ENCODE data around the gene GSK3B. TPM values are rescaled to one million over a fixed set of nuclear protein-coding genes. Genes with fewer than 3 reads are reported as not detected.

Gene GSK3B
- total and polyA plus RNA-seq, 10 of the 15 experiments (the other 5 are each of a cell fraction or from before 2014, with no cell fraction given): 8.5 to 49.8 (median 25.5) TPM

DNA sequence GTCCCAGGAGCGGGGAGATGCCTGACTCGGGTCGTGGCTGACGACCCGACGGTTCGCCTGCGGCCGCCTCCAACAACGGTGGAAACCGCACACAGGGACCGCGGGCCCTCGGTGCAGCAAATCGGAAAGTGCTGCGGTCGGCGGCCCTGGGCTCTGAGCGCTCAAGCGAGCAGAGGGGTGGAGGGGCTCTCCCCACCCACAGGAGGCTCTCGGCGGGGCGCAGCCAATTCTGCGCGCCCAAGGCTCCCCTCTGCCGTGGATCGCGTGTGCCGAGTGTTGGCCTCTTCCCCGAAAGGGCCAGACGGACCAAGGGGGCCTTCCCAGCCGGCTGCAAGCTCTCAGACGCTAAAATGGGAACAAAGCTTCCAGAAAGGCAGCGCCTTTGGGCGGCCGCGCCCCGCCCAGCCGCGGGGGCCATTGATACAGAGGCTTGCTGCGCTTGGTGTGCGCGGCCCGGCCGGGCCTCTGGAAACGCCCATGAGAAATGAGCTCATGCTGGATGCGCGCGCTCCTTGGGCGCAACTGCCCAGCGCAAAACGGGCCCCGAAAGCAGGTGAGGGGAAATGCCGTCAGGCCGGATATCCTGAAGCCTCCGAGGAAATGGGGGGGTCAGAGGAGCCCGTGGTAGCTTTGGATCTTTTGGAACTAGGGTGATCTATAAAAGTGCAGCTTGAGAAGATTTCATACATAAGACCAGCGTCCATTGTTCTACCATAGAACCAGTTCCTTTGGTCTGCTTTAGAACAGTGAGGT lies 1.2 kb upstream of the GSK3B start (continued):
- TF ChIP-seq IRF4 (IDR thresholded peaks at IDR 0.05; ENCODE audit: low read depth, low read length) (peak; percentile 24; the same call in 1 of the 2 replicates), ZBTB4 (CRISPR knock-in tag; IDR thresholded peaks at IDR 0.05) (no peak), CBX3 (IDR thresholded peaks at IDR 0.05; ENCODE audit: borderline replicate concordance, low read depth) (no peak), SKIL (IDR thresholded peaks at IDR 0.05; ENCODE audit: low read depth, poor library complexity, severe bottlenecking) (no peak), MYC (IDR thresholded peaks at IDR 0.05; ENCODE audit: insufficient read depth, insufficient read length, insufficient replicate concordance, low read length, severe bottlenecking) (no peak), ZNF24 (IDR thresholded peaks at IDR 0.05) (no peak), IKZF2 (IDR thresholded peaks at IDR 0.05) (peak; percentile 64 to 87; a peak in 3 of 4 replicates), MXI1 (IDR thresholded peaks at IDR 0.05; ENCODE audit: low read depth, low read length) (peak; percentile 76; the same call in 1 of the 2 replicates), YY1 (IDR thresholded peaks at IDR 0.05; ENCODE audit: low read depth, low read length) (peak; percentile 94), PAX5 (IDR thresholded peaks at IDR 0.05; ENCODE audit: borderline replicate concordance, low read depth, low read length) (peak; percentile 98), E2F4 (IDR thresholded peaks at IDR 0.05; ENCODE audit: low read depth, low read length) (no peak)
- TF ChIP-seq, protein P1, sequence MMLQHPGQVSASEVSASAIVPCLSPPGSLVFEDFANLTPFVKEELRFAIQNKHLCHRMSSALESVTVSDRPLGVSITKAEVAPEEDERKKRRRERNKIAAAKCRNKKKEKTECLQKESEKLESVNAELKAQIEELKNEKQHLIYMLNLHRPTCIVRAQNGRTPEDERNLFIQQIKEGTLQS (IDR thresholded peaks at IDR 0.05; ENCODE audit: borderline replicate concordance, extremely low read depth, low read depth, low read length): no peak
- TF ChIP-seq, protein P2, sequence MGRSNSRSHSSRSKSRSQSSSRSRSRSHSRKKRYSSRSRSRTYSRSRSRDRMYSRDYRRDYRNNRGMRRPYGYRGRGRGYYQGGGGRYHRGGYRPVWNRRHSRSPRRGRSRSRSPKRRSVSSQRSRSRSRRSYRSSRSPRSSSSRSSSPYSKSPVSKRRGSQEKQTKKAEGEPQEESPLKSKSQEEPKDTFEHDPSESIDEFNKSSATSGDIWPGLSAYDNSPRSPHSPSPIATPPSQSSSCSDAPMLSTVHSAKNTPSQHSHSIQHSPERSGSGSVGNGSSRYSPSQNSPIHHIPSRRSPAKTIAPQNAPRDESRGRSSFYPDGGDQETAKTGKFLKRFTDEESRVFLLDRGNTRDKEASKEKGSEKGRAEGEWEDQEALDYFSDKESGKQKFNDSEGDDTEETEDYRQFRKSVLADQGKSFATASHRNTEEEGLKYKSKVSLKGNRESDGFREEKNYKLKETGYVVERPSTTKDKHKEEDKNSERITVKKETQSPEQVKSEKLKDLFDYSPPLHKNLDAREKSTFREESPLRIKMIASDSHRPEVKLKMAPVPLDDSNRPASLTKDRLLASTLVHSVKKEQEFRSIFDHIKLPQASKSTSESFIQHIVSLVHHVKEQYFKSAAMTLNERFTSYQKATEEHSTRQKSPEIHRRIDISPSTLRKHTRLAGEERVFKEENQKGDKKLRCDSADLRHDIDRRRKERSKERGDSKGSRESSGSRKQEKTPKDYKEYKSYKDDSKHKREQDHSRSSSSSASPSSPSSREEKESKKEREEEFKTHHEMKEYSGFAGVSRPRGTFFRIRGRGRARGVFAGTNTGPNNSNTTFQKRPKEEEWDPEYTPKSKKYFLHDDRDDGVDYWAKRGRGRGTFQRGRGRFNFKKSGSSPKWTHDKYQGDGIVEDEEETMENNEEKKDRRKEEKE (IDR thresholded peaks at IDR 0.05): no peak
- TF ChIP-seq, protein P3, sequence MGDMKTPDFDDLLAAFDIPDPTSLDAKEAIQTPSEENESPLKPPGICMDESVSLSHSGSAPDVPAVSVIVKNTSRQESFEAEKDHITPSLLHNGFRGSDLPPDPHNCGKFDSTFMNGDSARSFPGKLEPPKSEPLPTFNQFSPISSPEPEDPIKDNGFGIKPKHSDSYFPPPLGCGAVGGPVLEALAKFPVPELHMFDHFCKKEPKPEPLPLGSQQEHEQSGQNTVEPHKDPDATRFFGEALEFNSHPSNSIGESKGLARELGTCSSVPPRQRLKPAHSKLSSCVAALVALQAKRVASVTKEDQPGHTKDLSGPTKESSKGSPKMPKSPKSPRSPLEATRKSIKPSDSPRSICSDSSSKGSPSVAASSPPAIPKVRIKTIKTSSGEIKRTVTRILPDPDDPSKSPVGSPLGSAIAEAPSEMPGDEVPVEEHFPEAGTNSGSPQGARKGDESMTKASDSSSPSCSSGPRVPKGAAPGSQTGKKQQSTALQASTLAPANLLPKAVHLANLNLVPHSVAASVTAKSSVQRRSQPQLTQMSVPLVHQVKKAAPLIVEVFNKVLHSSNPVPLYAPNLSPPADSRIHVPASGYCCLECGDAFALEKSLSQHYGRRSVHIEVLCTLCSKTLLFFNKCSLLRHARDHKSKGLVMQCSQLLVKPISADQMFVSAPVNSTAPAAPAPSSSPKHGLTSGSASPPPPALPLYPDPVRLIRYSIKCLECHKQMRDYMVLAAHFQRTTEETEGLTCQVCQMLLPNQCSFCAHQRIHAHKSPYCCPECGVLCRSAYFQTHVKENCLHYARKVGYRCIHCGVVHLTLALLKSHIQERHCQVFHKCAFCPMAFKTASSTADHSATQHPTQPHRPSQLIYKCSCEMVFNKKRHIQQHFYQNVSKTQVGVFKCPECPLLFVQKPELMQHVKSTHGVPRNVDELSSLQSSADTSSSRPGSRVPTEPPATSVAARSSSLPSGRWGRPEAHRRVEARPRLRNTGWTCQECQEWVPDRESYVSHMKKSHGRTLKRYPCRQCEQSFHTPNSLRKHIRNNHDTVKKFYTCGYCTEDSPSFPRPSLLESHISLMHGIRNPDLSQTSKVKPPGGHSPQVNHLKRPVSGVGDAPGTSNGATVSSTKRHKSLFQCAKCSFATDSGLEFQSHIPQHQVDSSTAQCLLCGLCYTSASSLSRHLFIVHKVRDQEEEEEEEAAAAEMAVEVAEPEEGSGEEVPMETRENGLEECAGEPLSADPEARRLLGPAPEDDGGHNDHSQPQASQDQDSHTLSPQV (IDR thresholded peaks at IDR 0.05): no peak
